ENCODE data around the gene EXOC6B. TPM values are rescaled to one million over a fixed set of nuclear protein-coding genes. Genes with fewer than 3 reads are reported as not detected.

Gene EXOC6B
- total and polyA plus RNA-seq, 8 donors = 2.4 to 19.2 (median 11.3) TPM

- intact Hi-C loops (cut with DNase I) = no loop called here
- H3K4me1 ChIP-seq = no peaks in the 10 kb centered on the region
- 64 to 72% methylated on average over 5 of the region's 5 CpGs for WGBS, 2 donors
- ATAC-seq (no peak), DNase-seq (no peak), FAIRE-seq (no peak)
- no peaks in the 10 kb centered on the region for H3K9me3 ChIP-seq
- TF ChIP-seq, protein P1, sequence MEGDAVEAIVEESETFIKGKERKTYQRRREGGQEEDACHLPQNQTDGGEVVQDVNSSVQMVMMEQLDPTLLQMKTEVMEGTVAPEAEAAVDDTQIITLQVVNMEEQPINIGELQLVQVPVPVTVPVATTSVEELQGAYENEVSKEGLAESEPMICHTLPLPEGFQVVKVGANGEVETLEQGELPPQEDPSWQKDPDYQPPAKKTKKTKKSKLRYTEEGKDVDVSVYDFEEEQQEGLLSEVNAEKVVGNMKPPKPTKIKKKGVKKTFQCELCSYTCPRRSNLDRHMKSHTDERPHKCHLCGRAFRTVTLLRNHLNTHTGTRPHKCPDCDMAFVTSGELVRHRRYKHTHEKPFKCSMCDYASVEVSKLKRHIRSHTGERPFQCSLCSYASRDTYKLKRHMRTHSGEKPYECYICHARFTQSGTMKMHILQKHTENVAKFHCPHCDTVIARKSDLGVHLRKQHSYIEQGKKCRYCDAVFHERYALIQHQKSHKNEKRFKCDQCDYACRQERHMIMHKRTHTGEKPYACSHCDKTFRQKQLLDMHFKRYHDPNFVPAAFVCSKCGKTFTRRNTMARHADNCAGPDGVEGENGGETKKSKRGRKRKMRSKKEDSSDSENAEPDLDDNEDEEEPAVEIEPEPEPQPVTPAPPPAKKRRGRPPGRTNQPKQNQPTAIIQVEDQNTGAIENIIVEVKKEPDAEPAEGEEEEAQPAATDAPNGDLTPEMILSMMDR (IDR thresholded peaks at IDR 0.05) = no peak
- no peaks in the 10 kb centered on the region for H3K36me3 ChIP-seq
- no peaks in the 10 kb centered on the region for H3K27me3 ChIP-seq
- no peak overlapping the region for H3K4me3 ChIP-seq
- no peak overlapping the region for H3K27ac ChIP-seq
Observed at GRCh38 chr2:72833084-72833714, 7.4 kb upstream of the EXOC6B start.

DNA sequence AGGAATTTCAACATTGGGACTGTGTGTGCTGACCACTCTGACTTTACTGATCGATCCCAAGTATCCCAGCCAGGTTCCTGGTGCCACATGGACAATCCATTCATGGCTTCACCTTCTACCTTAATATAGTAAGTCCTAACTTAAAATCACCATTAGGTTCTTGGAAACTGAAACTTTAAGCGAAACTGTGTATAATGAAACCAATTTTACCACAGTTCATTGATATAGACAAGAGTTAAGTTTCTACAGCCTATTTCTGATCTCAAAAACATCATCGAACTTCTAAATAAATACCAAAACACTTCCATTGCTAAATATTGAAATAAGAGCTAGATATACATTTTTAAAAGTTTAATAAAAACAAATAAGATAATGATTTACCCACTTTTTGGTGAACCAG lies 4.4 kb upstream of the EXOC6B start:
- Histone ChIP-seq H3K4me1 (no peaks in the 10 kb centered on the region), H3K27ac (no peak overlapping the region), H3K36me3 (no peaks in the 10 kb centered on the region), H3K27me3 (no peaks in the 10 kb centered on the region), H3K9me3 (no peaks in the 10 kb centered on the region), H3K4me3 (no peak overlapping the region)
- ATAC-seq (no peak), FAIRE-seq (no peak), DNase-seq (no peak)
- WGBS, 2 donors = 63 to 69% methylated on average over 3 of the region's 3 CpGs
- intact Hi-C loops (cut with DNase I) = no loop called here
- TF ChIP-seq, protein P1 (IDR thresholded peaks at IDR 0.05) = no peak

DNA sequence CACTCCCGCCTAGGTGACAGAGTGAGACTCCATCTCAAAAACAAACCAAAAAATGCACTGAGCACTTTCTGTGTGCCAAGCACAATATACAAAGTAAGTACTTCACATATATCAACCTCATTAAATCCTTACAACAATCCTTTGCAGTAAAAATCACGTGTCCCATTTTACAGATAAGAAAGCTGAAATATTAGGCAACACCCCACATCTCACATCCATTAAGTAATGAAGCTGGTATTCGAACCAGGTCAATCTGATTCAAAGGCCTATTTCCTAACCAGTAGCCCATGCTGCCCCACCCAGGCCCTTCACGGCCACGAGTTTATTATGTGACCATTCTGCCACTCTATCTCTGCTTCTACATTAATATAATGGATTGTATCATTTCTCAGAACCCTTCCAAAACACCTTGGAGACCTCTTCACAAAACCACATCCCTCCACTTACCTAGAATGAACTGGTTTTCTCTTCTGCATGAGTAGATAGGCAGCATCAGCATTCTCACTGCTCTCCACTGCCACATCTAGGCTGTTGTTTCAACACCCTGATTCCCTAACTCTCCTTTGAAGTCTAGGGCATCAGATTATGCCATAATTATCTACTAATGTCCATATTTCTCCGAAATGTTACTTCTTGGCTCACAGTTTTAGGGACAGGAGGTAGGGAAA lies 3.1 kb upstream of the EXOC6B start:
- no peak for ATAC-seq
- peaks cover 0 to 4% (median 0%) of the 10 kb centered on the region in 3 donors for H3K4me1 ChIP-seq
- no peak overlapping the region for H3K27ac ChIP-seq
- FAIRE-seq = no peak
- no peaks in the 10 kb centered on the region for H3K9me3 ChIP-seq
- TF ChIP-seq, protein P1 (IDR thresholded peaks at IDR 0.05) = no peak
- 64 to 74% methylated on average over 6 of the region's 6 CpGs for WGBS, 2 donors
- H3K36me3 ChIP-seq = no peaks in the 10 kb centered on the region
- DNase-seq = no peak
- H3K4me3 ChIP-seq = no peak overlapping the region
- intact Hi-C loops (cut with DNase I) = no loop called here
- no peaks in the 10 kb centered on the region for H3K27me3 ChIP-seq

GRCh38 chr2:72827966-72828646 lies 2.3 kb upstream of the EXOC6B start:
- FAIRE-seq (no peak), ATAC-seq (peak in 1 of 4 donors; percentile 11), DNase-seq (no peak)
- no peak overlapping the region for H3K27ac ChIP-seq
- no peaks in the 10 kb centered on the region for H3K36me3 ChIP-seq
- intact Hi-C loops (cut with DNase I) = no loop called here
- H3K27me3 ChIP-seq = no peaks in the 10 kb centered on the region
- peaks cover 0 to 10% (median 0%) of the 10 kb centered on the region in 3 donors for H3K4me1 ChIP-seq
- H3K9me3 ChIP-seq = no peaks in the 10 kb centered on the region
- H3K4me3 ChIP-seq = no peak overlapping the region
- TF ChIP-seq, protein P1 (IDR thresholded peaks at IDR 0.05) = no peak
- WGBS, 2 donors = 47 to 49% methylated on average over 5 of the region's 5 CpGs

Data from pancreas (tissue), 10 donors.